H1 (cell line): Measurements from ENCODE around the gene MAGI2. TPM values are rescaled to one million over a fixed set of nuclear protein-coding genes. Genes with fewer than 3 reads are reported as not detected.

Experiments used
- CHD2 ChIP-seq: IDR thresholded peaks from 2 replicates; pipeline ENCODE4 v1.6.1; 2012; ENCODE audit warnings: low read length, improper control_type of control experiment
- CREB1 ChIP-seq: IDR thresholded peaks from 2 replicates; pipeline ENCODE4 v1.6.1; 2012; ENCODE audit warnings: inconsistent platforms
- EP300 ChIP-seq, 2 experiments: IDR thresholded peaks; 1 replicate in 1 of 2; 2 replicates in 1 of 2; pipeline ENCODE4 v1.6.1; 2011 to 2012; ENCODE audit warnings: low read depth in 2 of 2, low read length in 2 of 2, mild to moderate bottlenecking in 2 of 2, borderline replicate concordance in 1 of 2, inconsistent platforms in 1 of 2, moderate library complexity in 1 of 2
- EZH2 ChIP-seq: fragments of 200-600 bp; sonication (generic); IDR thresholded peaks from 2 replicates; pipeline ENCODE4 v1.7.1; 2012; ENCODE audit warnings: low read depth, mild to moderate bottlenecking, moderate library complexity, low read length, inconsistent platforms; ENCODE audit not compliant: severe bottlenecking
- RFX5 ChIP-seq: IDR thresholded peaks from 2 replicates; pipeline ENCODE4 v1.6.1; 2011; ENCODE audit warnings: low read depth, low read length, improper control_type of control experiment, borderline replicate concordance
- SIRT6 ChIP-seq: IDR thresholded peaks from one replicate; pipeline ENCODE4 v1.7.1; 2012; ENCODE audit warnings: low read length, inconsistent platforms
- SP1 ChIP-seq: IDR thresholded peaks from 2 replicates; pipeline ENCODE4 v1.6.1; 2011; ENCODE audit warnings: low read depth, low read length
- SP4 ChIP-seq: IDR thresholded peaks from 2 replicates; pipeline ENCODE4 v1.6.1; 2012; ENCODE audit warnings: low read length, inconsistent platforms
- SRF ChIP-seq: IDR thresholded peaks from 2 replicates; pipeline ENCODE4 v1.6.1; 2011; ENCODE audit warnings: mild to moderate bottlenecking, low read depth, low read length, moderate library complexity
- SUZ12 ChIP-seq: fragments of 200-600 bp; sonication (generic); IDR thresholded peaks from 2 replicates; pipeline ENCODE4 v1.6.1; 2012; ENCODE audit warnings: mild to moderate bottlenecking, inconsistent platforms, low read length, moderate library complexity, mixed read lengths
- TAF1 ChIP-seq: IDR thresholded peaks from 2 replicates; pipeline ENCODE4 v1.6.1; 2011; ENCODE audit warnings: mild to moderate bottlenecking, low read depth, low read length
- TEAD4 ChIP-seq: IDR thresholded peaks from 2 replicates; pipeline ENCODE4 v1.6.1; 2012; ENCODE audit warnings: low read depth, low read length, inconsistent platforms, mixed read lengths
- polyA plus RNA-seq, 7 experiments: library from polyadenylated mRNA; depleted of rRNA in 3 of 7; stranded (reverse) in 5 of 7; unstranded in 2 of 7; fragments of >200 nt in 5 of 7; fragments of 200-250 nt in 2 of 7; gene quantifications; 1 replicate in 5 of 7; 2 replicates in 1 of 7; 4 replicates in 1 of 7; pipeline versions ENCODE4 v1.2.1 to v1.2.3, GENCODE V29; 2011 to 2013; ENCODE audit warnings: missing spikeins in 2 of 7, mixed read lengths in 2 of 7
- total RNA-seq: library from RNA; stranded (reverse); fragmentation: NEBNext Ultra II Directional; extraction: Animal tissue kit (Norgen Biotek cat#: 25700); gene quantifications from 2 replicates; pipeline ENCODE4 v1.2.1, GENCODE V29; 2021
- TF ChIP-seq, protein P1 (sequence below): fragments of 300-600 bp; sonication (generic); IDR thresholded peaks from 2 replicates; pipeline ENCODE4 v1.7.1; 2012; ENCODE audit warnings: low read length, moderate library complexity, mild to moderate bottlenecking, inconsistent platforms; ENCODE audit not compliant: insufficient replicate concordance

Gene MAGI2
- total and polyA plus RNA-seq, 2 of the 8 experiments (the other 6 are each of a cell fraction or from before 2014, with no cell fraction given) = 6.0 to 27.3 TPM

DNA sequence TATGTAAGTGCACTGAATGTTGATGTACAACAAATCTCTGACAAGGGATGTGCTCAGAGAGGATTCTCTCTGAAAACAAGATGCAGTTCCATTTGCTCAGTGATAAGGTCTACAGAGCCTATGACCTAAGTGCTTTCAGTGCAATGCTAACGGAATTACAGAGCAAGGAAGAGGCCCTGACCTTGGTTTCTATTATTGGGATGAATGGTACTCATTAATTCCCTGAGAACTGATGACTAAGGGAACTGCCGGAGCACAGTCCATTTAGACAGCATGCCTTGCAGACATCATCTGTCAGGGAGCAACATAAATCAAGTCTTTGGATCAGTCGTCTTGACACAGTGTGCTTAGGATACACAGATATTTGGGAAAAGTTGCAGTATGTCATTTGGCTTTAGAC is 1314.1 kb downstream of the MAGI2 start (continued):
- TF ChIP-seq, protein P1, sequence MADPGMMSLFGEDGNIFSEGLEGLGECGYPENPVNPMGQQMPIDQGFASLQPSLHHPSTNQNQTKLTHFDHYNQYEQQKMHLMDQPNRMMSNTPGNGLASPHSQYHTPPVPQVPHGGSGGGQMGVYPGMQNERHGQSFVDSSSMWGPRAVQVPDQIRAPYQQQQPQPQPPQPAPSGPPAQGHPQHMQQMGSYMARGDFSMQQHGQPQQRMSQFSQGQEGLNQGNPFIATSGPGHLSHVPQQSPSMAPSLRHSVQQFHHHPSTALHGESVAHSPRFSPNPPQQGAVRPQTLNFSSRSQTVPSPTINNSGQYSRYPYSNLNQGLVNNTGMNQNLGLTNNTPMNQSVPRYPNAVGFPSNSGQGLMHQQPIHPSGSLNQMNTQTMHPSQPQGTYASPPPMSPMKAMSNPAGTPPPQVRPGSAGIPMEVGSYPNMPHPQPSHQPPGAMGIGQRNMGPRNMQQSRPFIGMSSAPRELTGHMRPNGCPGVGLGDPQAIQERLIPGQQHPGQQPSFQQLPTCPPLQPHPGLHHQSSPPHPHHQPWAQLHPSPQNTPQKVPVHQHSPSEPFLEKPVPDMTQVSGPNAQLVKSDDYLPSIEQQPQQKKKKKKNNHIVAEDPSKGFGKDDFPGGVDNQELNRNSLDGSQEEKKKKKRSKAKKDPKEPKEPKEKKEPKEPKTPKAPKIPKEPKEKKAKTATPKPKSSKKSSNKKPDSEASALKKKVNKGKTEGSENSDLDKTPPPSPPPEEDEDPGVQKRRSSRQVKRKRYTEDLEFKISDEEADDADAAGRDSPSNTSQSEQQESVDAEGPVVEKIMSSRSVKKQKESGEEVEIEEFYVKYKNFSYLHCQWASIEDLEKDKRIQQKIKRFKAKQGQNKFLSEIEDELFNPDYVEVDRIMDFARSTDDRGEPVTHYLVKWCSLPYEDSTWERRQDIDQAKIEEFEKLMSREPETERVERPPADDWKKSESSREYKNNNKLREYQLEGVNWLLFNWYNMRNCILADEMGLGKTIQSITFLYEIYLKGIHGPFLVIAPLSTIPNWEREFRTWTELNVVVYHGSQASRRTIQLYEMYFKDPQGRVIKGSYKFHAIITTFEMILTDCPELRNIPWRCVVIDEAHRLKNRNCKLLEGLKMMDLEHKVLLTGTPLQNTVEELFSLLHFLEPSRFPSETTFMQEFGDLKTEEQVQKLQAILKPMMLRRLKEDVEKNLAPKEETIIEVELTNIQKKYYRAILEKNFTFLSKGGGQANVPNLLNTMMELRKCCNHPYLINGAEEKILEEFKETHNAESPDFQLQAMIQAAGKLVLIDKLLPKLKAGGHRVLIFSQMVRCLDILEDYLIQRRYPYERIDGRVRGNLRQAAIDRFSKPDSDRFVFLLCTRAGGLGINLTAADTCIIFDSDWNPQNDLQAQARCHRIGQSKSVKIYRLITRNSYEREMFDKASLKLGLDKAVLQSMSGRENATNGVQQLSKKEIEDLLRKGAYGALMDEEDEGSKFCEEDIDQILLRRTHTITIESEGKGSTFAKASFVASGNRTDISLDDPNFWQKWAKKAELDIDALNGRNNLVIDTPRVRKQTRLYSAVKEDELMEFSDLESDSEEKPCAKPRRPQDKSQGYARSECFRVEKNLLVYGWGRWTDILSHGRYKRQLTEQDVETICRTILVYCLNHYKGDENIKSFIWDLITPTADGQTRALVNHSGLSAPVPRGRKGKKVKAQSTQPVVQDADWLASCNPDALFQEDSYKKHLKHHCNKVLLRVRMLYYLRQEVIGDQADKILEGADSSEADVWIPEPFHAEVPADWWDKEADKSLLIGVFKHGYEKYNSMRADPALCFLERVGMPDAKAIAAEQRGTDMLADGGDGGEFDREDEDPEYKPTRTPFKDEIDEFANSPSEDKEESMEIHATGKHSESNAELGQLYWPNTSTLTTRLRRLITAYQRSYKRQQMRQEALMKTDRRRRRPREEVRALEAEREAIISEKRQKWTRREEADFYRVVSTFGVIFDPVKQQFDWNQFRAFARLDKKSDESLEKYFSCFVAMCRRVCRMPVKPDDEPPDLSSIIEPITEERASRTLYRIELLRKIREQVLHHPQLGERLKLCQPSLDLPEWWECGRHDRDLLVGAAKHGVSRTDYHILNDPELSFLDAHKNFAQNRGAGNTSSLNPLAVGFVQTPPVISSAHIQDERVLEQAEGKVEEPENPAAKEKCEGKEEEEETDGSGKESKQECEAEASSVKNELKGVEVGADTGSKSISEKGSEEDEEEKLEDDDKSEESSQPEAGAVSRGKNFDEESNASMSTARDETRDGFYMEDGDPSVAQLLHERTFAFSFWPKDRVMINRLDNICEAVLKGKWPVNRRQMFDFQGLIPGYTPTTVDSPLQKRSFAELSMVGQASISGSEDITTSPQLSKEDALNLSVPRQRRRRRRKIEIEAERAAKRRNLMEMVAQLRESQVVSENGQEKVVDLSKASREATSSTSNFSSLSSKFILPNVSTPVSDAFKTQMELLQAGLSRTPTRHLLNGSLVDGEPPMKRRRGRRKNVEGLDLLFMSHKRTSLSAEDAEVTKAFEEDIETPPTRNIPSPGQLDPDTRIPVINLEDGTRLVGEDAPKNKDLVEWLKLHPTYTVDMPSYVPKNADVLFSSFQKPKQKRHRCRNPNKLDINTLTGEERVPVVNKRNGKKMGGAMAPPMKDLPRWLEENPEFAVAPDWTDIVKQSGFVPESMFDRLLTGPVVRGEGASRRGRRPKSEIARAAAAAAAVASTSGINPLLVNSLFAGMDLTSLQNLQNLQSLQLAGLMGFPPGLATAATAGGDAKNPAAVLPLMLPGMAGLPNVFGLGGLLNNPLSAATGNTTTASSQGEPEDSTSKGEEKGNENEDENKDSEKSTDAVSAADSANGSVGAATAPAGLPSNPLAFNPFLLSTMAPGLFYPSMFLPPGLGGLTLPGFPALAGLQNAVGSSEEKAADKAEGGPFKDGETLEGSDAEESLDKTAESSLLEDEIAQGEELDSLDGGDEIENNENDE = no peak
- TF ChIP-seq EZH2 (no peak), TEAD4 (no peak), CREB1 (no peak), CHD2 (no peak), RFX5 (no peak), SP4 (no peak), SRF (no peak), SP1 (no peak), SUZ12 (no peak), SIRT6 (no peak), TAF1 (no peak), EP300 (IDR thresholded peaks at IDR 0.05; ENCODE audit: borderline replicate concordance in 1 of 2, low read depth in 2 of 2, low read length in 2 of 2) (no peak)
